ENCODE results near the gene PMFBP1.

DNA sequence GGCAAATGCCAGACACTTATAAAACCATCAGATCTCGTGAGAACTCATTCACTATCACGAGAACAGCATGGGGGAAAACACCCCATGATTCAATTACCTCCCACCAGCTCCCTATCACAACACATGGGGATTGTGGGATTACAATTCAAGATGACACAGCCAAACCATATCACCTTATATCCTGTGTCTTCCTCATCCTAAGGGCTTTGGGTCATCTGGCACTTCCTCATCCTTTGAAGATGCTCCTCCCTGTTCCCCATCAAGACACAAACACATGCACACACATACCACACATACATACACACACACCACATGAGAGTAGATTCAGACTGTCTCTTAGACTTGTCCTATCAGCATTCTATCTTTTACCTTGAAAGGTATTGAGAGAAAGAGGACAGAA is 2.8 kb upstream of the PMFBP1 start:
- no peak for TF ChIP-seq EZH2 (IDR thresholded peaks at IDR 0.05; ENCODE audit: low read length)
- TF ChIP-seq, protein P1, sequence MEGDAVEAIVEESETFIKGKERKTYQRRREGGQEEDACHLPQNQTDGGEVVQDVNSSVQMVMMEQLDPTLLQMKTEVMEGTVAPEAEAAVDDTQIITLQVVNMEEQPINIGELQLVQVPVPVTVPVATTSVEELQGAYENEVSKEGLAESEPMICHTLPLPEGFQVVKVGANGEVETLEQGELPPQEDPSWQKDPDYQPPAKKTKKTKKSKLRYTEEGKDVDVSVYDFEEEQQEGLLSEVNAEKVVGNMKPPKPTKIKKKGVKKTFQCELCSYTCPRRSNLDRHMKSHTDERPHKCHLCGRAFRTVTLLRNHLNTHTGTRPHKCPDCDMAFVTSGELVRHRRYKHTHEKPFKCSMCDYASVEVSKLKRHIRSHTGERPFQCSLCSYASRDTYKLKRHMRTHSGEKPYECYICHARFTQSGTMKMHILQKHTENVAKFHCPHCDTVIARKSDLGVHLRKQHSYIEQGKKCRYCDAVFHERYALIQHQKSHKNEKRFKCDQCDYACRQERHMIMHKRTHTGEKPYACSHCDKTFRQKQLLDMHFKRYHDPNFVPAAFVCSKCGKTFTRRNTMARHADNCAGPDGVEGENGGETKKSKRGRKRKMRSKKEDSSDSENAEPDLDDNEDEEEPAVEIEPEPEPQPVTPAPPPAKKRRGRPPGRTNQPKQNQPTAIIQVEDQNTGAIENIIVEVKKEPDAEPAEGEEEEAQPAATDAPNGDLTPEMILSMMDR (optimal IDR thresholded peaks at IDR 0.05 in 1 of 3, IDR thresholded peaks at IDR 0.05 in 1 of 3, conservative IDR thresholded peaks at IDR 0.05 in 1 of 3; ENCODE audit: extremely low read depth in 1 of 3, insufficient read depth in 2 of 3, low read length in 3 of 3) = no peak

All from keratinocyte (primary cell).